Esophagus squamous epithelium (tissue), 5 donors: Measurements from ENCODE around the gene COL1A2. TPM values are rescaled to one million over a fixed set of nuclear protein-coding genes. Genes with fewer than 3 reads are reported as not detected.
A peak's percentile ranks its signal among the peaks of the same experiment; 100 is the strongest.

Experiments used
- DNase-seq: peaks from one replicate; lab custom pipeline; 2025; lab: John Stamatoyannopoulos, UW
- H3K27ac ChIP-seq, 4 donors: fragments of 200-600 bp; sonication (generic); one replicate each; pipeline ENCODE4 v1.5.1; 2016 to 2019; ENCODE audit warnings: mild to moderate bottlenecking in 1 of 4
- H3K27me3 ChIP-seq, 4 donors: fragments of 200-600 bp; sonication (generic); 1 replicate in 3 of 4; 2 replicates in 1 of 4; pipeline versions ENCODE4 v1.5.1 to v1.6.0; 2017 to 2021; ENCODE audit warnings: antibody characterized with exemption in 1 of 4
- H3K36me3 ChIP-seq, 3 donors: fragments of 200-600 bp; sonication (generic); one replicate each; pipeline ENCODE4 v1.5.1; 2016 to 2019
- H3K4me1 ChIP-seq, 3 donors: fragments of 200-600 bp; sonication (generic); one replicate each; pipeline ENCODE4 v1.5.1; 2017 to 2019
- H3K4me3 ChIP-seq, 4 donors: fragments of 200-600 bp; sonication (generic); 1 replicate in 3 of 4; 2 replicates in 1 of 4; pipeline ENCODE4 v1.5.1; 2016 to 2019; ENCODE audit warnings: mild to moderate bottlenecking in 2 of 4, moderate library complexity in 1 of 4
- H3K9me3 ChIP-seq, 3 donors: fragments of 200-600 bp; sonication (generic); one replicate each; pipeline ENCODE4 v1.5.1; 2016 to 2019
- CTCF ChIP-seq, 6 experiments: fragments of 450-650 bp in 4 of 6; fragments of 200-600 bp in 2 of 6; sonication (generic) in 2 of 6; IDR thresholded peaks; one replicate each; pipeline ENCODE4 v1.5.1; 2016 to 2019; ENCODE audit warnings: antibody characterized with exemption in 6 of 6, mild to moderate bottlenecking in 4 of 6, moderate library complexity in 4 of 6
- POLR2A ChIP-seq, 4 donors: fragments of 450-650 bp; IDR thresholded peaks; one replicate each; pipeline ENCODE4 v1.6.1; 2017; ENCODE audit warnings: antibody characterized with exemption in 4 of 4, mild to moderate bottlenecking in 4 of 4, moderate library complexity in 3 of 4
- WGBS, 2 donors: methylation state at CpG; one replicate each; pipeline ENCODE4 v1.1.5; 2018; 5-methylcytosine and 5-hydroxymethylcytosine counted together
- intact Hi-C: fragments of 100-400 bp; cut with DNase I; formaldehyde crosslinking; loops from one replicate; pipeline ENCODE4 v1.15.0; 2022
- total RNA-seq, 4 donors: library from RNA; depleted of rRNA; stranded (reverse); fragments of >200 nt; gene quantifications; one replicate each; pipeline ENCODE4 v1.1.0, GENCODE V29; 2016
- donor health status: DM: yes; HTN: yes; CAD: no.

The COL1A2 gene
- total RNA-seq, 4 donors from 2014 or later = 18.8 to 129 (median 44.3) TPM

- H3K36me3 ChIP-seq = no peaks in the 10 kb centered on the region
- intact Hi-C loops = loop anchor here (5.0 kb wide), 1 partner anchor 99 kb away; no protein-coding TSS in a partner anchor
- H3K9me3 ChIP-seq = no peaks in the 10 kb centered on the region
- no peak for DNase-seq
- H3K27me3 ChIP-seq = peaks cover 0 to 16% (median 0%) of the 10 kb centered on the region in 4 donors
- peak overlapping the region; percentile 26 to 66 (median 52) for H3K4me3 ChIP-seq
- peak overlapping the region; percentile 55 to 93 (median 85) for H3K27ac ChIP-seq
- TF ChIP-seq CTCF (IDR thresholded peaks at IDR 0.05) (no peak), POLR2A (IDR thresholded peaks at IDR 0.05) (no peak)
- 49 to 58% methylated on average over 4 of the region's 4 CpGs for WGBS, 2 donors
- H3K4me1 ChIP-seq = peaks cover 4 to 45% (median 6%) of the 10 kb centered on the region in 3 donors
These were observed 1.9 kb downstream of the COL1A2 start for GRCh38 chr7:94396596-94396995.

GRCh38 chr7:94397722-94398121 is 3.0 kb downstream of the COL1A2 start:
- no peak for DNase-seq
- TF ChIP-seq POLR2A (IDR thresholded peaks at IDR 0.05) (no peak), CTCF (IDR thresholded peaks at IDR 0.05) (no peak)
- intact Hi-C loops = loop anchor here (5.0 kb wide), 1 partner anchor 100 kb away; no protein-coding TSS in a partner anchor
- H3K27ac ChIP-seq = peak overlapping the region in 2 of 4 donors; percentile 81 to 89
- H3K9me3 ChIP-seq = no peaks in the 10 kb centered on the region
- peaks cover 0 to 16% (median 0%) of the 10 kb centered on the region in 4 donors for H3K27me3 ChIP-seq
- 65 to 67% methylated on average over 1 of the region's 1 CpG for WGBS, 2 donors
- peak overlapping the region in 3 of 4 donors; percentile 8 to 54 (median 50) for H3K4me3 ChIP-seq
- peaks cover 4 to 50% (median 6%) of the 10 kb centered on the region in 3 donors for H3K4me1 ChIP-seq
- H3K36me3 ChIP-seq = no peaks in the 10 kb centered on the region

- DNase-seq = no peak
- intact Hi-C loops = loop anchor here (5.0 kb wide), 1 partner anchor 102 kb away; no protein-coding TSS in a partner anchor
- Histone ChIP-seq H3K36me3 (no peaks in the 10 kb centered on the region), H3K27ac (no peak overlapping the region), H3K4me1 (peaks cover 0 to 44% (median 6%) of the 10 kb centered on the region in 3 donors), H3K27me3 (peaks cover 0 to 14% (median 0%) of the 10 kb centered on the region in 4 donors), H3K9me3 (no peaks in the 10 kb centered on the region), H3K4me3 (peak overlapping the region in 2 of 4 donors; percentile 6 to 25)
- WGBS, 2 donors = 47 to 70% methylated on average over 6 of the region's 6 CpGs
- no peak for TF ChIP-seq POLR2A (IDR thresholded peaks at IDR 0.05)
- TF ChIP-seq CTCF (IDR thresholded peaks at IDR 0.05) = no peak
These were observed 4.1 kb downstream of the COL1A2 start for GRCh38 chr7:94398841-94399240.

GRCh38 chr7:94400022-94400421 is 5.3 kb downstream of the COL1A2 start:
- TF ChIP-seq POLR2A (IDR thresholded peaks at IDR 0.05) (no peak), CTCF (IDR thresholded peaks at IDR 0.05) (no peak)
- Histone ChIP-seq H3K27ac (peak overlapping the region in 1 of 4 donors; percentile 56), H3K9me3 (no peaks in the 10 kb centered on the region), H3K4me1 (peaks cover 0 to 38% (median 3%) of the 10 kb centered on the region in 3 donors), H3K4me3 (no peak overlapping the region), H3K27me3 (peaks cover 0 to 2% (median 0%) of the 10 kb centered on the region in 4 donors), H3K36me3 (no peaks in the 10 kb centered on the region)
- intact Hi-C loops = no loop called here
- 69 to 72% methylated on average over 2 of the region's 2 CpGs for WGBS, 2 donors
- DNase-seq = no peak

- H3K27me3 ChIP-seq = no peaks in the 10 kb centered on the region
- DNase-seq = no peak
- intact Hi-C loops = no loop called here
- peaks cover 0 to 36% (median 3%) of the 10 kb centered on the region in 3 donors for H3K4me1 ChIP-seq
- TF ChIP-seq POLR2A (IDR thresholded peaks at IDR 0.05) (no peak), CTCF (IDR thresholded peaks at IDR 0.05) (no peak)
- peak overlapping the region in 2 of 4 donors; percentile 19 to 56 for H3K27ac ChIP-seq
- no peaks in the 10 kb centered on the region for H3K36me3 ChIP-seq
- no peaks in the 10 kb centered on the region for H3K9me3 ChIP-seq
- 56 to 63% methylated on average over 6 of the region's 6 CpGs for WGBS, 2 donors
- H3K4me3 ChIP-seq = peak overlapping the region in 1 of 4 donors; percentile 6
These were observed 6.1 kb downstream of the COL1A2 start for GRCh38 chr7:94400643-94401427.
